Activated T-helper 1 cell treated with Interleukin-2 at 50 U/mL for 16 hours (primary cell): ENCODE data around the gene HIBCH.
"Not testable (repeated sequence)": the region's sequence is repeated elsewhere in the genome, so short reads cannot be mapped to it uniquely, and the experiment has no call there.

ENCODE experiments used
- DNase-seq: peaks from one replicate; pipeline ENCODE4 v3.0.0-alpha.2; 2020; ENCODE audit warnings: low read depth

The HIBCH gene

DNA sequence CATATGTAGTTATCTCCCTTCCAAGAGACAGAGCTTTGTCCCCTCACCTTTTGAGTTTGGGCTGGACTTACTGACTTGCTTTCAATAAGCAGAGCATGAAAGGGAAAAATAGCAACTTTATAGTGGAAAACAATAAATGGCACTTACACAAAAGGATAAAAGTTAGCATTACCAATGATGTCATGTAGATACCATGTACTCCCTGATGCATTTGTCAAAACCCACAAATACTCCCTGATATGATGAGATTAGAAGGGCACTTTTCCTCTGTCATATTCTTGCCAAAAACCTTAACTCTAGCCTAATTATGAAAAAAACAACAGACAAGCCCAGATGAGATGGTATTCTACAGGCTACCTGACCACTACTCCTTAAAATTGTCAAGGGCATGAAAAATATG, 16.0 kb downstream of the HIBCH start:
- no peak for DNase-seq

DNA sequence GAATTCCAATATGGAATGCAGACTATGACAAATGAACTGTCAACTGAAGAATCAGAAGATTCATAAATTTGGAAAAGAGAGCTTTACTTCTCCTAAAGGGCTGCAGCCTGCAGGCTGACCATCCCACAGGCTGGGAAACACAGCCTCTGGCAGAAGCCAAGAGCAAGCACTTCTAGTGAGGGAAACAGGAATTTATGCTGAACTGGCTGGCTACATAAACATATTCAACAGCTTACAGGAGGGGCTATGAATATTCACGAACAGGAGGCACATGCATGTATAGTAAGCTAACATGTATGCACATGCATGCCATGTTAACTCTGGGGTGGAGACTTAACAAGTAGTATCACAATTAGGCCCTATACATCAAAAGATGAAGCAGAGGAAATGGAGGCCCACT, 17.6 kb downstream of the HIBCH start:
- DNase-seq, result no peak

DNA sequence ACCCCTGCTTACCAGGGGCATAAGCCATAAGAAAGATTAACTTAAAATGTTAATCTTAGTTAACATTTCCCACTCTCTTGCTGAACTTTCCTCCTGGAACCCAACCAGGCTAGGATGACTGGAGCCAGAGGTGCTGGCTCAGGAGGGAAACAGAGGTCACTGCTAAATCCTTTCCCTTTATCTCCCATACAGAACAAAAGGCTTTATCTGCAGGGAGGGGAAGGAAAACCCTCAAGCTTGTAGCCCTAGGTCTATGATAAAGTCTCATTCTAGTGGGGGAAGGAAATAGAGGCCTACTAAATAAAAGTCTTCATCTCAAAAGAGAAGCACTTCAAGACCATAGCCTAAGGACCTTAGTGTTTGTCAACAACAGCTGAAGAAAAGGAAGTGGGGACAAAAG, 18.6 kb downstream of the HIBCH start:
- no peak for DNase-seq

DNA sequence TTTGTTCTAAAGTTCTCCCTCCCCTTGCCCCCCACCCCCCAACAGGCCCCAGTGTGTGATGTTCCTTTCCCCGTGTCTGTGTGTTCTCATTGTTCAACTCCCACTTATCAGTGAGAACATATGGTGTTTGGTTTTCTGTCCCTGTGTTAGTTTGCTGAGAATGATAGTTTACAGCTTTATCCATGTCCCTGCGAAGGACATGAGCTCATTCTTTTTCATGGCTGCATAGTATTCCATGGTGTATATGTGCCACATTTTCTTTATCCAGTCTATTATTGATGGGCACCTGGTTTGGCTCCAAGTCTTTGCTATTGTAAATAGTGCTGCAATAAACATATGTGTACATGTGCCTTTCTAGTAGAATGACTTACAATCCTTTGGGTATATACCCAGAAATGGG, 21.7 kb downstream of the HIBCH start:
- DNase-seq, result not testable (repeated sequence)

DNA sequence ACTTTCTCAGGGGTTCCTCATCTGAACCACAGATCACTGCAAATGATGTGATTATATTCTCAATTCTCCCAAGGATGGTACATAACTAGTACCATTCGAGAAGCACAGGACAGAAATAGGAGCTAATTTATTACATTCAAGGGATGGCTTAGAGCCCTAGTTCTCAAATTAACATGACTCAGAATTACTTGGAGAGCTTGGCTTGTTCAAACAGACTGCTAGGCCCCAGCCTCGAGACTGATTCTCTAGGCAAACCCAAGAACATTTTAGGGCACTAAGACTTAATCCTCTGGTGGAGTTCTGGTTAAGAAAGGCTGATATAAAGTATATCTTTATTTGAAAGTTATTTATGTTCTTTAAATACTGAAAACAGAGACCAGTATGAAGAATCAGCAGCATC, 35.8 kb downstream of the HIBCH start:
- DNase-seq, result no peak

DNA sequence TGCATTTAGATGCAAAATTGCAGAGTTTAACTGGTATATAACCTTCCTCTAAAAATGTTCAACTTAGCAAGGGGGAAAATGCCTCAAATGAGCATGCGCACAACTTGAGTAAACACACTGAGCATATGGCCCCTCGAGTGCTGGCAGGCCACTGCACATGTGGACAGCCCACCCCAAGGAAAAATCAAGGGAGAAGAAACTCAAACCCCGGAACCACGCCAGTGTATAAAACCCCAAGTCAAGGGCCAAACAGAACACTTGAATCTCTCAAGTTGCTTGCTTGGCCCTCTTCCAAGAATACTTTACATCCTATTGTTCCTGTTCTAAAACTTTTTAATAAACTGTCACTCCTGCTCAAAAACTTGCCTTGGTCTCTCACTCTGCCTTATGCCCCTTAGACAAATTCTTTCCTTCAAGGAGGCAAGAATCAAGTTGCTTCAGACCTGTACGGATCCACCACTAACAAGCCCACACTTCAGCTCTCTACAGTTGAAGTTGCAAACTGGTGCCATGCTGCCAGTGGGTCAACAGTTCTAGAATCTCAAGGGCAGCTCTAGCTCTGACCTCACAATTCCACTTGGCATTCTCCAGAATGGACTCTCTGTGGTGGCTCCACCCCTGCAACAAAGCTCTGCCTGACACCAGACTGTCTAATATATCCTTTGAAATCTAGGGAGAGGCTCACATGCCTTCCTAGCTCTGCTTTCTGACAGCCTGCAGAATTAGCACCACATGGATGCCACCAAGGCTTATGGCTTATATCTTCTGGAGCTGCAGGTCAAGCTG, 38.9 kb downstream of the HIBCH start:
- no peak for DNase-seq

DNA sequence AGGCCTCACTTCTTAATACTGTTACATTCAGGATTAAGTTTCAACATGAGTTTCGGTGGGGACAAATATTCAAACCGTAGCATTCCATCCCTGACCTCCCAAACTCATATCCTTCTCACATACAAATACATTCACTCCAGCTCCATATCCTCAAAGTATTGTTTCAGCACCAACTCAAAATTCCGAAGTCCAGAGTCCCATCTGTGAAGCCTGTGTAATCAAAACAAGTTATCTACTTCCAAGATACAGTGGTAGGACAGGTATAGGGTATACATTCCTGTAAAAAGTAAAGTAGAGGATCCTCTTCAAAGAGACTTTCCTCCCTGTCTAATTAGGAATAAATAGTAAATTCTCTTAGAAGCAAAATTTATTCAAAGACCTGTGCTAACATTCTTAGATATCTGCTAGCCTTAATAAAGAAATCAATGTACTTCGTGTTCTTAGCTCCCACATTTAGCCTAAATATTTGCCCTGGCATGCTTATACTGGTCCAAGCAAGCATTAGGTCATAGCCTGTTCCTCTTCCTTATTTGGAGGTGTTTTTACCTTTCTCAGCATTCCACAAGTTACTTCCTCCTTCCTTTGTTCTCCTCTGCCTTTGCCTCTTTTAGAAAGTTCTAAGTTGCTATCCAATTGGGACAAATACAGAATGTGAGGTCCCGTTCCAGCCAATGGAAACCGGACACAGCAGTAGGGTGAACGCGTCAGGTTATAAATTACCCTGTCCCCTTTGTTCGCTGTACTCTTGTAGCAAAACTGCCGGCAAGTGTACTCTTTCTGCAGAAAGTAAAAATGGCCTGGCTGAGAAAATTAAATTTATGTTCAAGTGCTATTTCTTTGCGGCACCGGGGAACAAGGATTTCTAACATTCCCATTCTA, 40.1 kb downstream of the HIBCH start:
- not testable (repeated sequence) for DNase-seq

DNA sequence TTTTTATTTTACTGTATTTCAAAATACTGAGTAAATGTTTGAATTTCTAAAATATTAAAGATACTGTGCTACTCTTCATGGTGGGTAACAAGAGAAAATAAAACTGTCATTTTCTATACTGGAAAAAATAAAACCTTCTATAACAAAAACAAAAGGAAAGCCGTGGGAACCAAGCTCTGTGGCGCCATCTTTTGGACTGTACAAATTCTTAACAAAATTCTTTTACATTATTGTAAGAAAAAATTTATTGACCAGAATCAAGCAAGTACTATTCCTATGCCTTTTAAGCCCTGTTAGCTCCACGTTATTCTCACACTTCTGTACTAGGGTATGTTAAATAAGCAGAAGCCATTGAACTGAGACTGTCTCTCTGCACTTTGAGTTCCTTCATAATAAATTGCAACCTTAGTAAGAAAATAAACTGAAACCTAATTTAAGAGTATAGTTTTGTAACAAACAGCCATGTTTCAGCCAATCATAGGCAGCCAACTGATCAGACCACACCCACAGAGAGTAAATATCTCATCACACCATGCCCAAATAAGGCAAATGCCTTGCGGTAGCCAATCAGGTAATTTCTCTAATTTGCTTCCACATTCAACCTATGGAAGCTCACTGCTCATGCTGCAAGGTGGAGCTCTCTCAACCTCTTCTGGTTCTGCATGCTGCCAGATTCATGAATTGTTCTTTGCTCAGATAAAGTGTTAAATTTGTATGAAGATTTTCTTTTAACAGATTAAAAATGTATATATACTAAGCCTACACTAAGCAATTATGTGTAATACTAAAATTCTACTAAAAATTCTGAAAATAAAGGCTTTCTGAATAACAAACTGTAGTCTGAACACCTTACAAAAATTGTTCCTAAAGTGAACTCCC, 42.2 kb downstream of the HIBCH start:
- no peak for DNase-seq

DNA sequence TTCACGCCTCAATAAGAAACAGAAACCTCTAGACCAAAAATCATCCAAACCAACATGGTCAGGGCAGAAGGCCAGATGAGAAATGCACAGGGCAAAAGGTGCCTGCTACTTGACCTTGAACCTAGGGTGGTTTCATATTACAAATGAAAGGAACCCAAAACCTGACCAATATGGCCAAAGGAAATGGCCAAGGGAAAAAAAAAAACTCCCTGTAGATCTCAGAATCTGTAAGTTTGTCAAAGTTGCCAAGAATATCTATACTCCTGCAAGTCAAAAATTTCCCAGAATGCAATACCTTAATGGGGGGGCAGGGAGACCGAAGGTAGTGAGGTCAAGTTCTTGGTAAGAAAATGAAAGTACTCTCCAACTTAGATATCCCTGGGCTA, 47.2 kb downstream of the HIBCH start:
- no peak for DNase-seq

DNA sequence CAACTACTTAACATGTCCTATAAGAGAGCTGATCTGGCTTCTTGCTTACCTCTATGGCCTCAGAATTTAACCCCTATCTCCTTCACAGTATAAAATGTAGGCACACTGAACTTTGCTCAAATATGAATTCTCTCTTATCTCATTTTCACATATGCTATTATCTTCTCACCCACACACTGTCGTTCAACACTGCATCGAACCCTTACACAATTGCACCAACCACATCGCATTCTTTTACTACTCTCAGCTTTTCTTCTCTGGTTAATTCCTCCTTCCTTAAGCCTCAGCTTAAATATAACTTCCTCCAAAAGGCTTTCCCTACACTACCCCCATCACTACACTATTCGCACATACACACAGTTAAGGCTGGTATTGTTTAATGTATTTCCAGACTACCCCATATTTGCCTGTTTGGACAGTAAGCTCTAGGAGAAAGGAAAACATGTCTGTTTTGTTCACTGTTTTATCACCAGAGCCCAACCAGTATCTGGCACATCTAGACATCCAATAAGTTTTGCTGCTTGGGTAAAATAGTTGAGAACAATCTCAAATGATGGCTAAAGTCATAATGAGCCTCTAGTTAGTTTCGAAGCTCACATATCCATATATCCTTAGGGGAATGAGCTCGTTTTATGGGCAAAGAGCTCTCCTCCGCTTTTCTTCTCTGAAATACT, 47.7 kb downstream of the HIBCH start:
- no peak for DNase-seq

DNA sequence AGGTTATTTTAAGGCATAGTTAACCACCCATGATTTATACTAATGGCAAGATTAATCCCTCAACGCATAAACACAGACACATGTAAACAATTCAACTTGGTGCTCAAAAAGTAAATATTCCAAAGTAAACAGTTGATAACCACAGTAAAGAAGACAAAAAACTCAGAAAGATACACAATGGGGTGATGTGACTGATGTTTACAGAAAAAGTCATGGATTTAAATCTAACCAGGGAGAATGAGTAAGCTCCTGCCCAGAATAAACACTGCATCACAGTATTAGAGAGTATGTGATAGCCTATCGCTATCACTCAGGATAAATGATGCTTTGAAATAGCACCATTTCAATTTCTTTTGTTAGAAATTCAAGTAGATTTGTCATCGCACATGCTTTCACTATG, 49.3 kb downstream of the HIBCH start:
- no peak for DNase-seq

DNA sequence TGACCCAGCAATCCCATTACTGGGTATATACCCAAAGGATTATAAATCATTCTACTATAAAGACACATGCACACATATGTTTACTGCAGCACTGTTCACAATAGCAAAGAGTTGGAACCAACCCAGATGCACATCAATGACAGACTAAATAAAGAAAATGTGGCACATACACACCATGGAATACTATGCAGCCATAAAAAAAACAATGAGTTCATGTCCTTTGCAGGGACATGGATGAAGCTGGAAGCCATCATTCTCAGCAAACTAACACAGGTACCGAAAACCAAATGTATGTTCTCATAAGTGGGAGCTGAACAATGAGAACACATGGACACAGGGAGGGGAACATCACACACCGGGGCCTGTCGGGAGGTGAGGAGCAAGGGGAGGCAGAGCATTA, 49.9 kb downstream of the HIBCH start:
- not testable (repeated sequence) for DNase-seq

DNA sequence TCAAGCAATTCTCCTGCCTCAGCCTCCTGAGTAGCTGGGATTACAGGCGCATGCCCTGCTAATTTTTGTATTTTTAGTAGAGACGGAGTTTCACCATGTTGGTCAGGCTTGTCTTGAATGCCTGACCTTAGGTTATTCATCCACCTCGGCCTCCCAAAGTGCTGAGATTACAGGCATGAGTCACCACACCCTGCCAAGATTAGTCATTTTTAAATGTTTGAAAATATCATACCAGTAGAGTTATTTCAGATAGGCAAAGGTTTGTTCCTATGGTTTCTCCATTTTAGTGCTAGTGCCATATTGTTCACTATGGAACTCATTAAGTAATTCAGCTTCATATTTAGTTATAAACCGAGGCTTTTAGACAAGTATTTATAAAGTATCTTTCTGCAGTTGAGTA, 52.3 kb downstream of the HIBCH start:
- DNase-seq, result no peak

DNA sequence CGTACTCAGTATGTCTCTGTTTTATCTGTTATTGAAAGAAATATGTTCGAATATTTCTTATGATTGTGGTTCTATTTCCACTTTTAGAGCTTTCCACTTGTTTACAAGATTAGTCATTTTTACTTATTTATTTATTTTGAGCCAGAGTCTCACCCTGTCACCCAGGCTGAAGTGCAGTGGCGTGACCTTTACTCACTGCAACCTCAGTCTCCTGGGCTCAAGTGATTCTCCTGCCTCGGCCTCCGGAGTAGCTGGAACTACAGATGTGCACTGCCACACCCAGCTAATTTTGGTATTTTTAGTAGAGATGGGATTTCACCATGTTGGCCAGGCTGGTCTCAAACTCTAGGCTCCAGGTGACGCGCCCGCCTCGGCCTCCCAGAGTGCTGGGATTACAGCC, 53.3 kb downstream of the HIBCH start:
- DNase-seq, result no peak

DNA sequence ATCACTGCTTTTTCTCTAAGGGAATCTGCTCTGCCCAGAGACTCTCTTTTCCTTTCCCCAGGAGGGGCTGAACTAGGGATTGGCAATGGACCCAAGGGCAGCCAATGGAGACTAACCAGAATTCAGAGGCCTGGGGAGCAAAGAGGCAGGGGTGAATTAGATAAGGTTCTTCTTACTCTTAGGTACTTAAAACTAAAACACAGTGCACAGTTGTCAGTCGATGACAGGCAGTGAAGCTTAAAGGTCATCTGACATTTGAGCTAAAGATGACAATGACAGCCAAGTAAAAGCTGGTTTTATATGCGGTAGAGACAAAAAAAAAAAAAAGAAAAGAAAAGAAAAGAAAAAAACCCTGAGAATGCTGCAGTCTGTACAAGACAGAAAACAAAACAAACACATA, 57.8 kb downstream of the HIBCH start:
- DNase-seq, result no peak

DNA sequence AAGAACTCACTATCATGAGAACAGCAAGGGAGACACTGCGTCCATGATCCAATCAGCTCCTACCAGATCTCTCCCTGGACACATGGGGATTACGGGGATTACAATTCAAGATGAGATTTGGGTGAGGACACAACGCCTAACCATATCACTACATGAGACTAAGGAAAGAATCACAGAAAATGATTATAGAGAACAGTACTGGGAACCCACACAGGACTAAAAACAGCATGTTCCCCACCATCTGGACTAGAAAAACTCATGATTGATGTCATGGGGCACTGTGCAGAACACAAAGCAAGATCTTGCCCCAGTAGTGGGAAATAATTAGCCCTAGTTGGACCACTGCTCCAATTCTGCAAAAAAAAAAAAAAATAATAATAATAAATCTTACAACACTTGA, 63.5 kb downstream of the HIBCH start:
- DNase-seq, result no peak

DNA sequence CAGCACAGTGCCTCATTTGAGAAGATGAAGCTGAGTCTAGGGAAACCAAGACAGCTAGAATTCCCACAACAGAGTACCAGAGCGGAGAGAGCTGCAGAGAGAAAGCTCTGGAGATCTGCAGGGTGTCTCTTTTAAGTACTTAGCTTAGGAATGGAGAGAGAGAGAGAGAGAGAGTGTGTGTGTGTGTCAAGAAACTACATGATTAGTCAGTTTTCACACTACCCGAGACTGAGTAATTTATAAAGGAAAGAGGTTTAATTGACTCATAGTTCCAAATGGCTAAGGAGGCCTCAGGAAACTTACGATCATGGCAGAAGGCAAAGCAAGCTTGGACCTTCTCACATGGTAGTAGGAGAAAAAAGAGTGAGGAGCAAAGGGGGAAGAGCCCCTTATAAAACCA, 64.0 kb downstream of the HIBCH start:
- DNase-seq, result no peak

DNA sequence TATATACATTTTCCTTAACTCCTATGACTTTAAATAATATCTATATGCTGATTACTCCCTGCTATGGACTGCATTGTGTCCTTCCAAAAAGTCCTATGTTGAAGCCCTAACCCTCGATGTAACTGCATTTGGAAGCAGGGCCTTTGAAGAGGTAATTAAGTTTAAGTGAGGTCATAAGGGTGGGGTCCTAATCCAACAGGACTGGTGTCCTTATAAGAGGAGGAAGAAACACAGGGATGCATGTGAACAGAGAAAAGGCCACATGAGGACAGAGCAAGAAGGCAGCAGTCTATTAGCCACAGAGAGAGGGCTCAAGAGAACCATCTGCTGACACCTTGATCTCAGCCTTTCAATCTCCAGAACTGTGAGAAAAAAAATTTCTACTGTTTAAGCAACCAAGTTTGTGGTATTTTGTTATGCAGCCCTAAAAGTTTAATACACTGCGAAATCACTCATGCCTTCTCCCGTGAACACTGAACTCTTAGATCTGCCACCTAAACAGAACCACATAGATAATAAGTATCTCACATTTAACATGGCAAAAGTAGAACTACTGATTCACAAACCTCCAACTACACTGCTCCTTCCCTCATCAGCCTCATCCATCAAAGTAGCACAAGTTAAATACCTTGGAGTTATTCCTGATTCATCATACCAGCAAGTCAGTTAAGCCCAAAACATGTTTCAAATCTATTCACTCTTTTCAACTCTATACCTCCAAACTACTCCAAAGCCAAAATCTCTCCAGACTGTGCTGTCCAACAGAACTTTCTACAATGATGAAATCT, 65.4 kb downstream of the HIBCH start:
- DNase-seq, result no peak

DNA sequence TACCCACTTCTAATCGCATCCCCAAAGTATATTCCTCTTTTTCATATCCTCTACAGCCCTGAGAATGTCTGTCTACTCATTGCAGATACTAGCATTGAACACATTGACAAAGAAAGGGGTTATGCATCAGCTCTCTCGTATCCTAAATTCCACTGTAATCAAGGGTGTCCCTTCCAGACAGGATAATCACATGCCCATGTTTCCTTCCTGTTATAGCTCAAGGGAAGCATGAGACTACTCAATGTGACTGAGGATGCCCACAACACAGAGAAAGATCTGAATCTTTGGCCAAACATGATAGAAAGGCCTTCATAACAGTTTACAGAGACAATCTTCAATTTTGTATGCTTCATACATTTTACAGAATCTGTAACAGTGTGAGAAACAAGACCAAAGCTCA, 69.2 kb downstream of the HIBCH start:
- DNase-seq, result no peak

DNA sequence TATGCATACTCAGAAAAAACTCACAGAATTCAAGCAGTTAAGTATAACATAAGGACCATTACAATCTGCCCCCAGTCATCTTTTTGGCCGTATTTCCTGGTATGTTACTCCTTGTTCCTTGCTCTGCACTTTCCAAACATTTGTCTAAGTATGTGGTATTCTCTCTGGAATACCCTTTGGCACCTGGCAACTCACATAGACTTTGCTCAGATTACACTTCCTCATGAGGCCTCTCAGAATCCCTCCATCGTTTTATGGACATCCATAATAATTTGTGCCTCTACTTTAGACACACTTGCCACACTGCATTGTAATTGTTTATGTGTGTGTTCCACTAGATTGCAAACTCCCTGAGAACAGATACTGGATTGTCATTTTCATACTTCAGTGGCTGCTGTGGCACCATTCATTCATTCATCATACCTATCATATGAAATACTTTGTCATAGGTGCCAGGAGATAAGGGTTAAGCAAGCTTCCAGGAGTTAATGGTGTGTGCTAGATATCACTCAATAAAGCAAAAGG, 84.0 kb downstream of the HIBCH start:
- DNase-seq, result no peak

DNA sequence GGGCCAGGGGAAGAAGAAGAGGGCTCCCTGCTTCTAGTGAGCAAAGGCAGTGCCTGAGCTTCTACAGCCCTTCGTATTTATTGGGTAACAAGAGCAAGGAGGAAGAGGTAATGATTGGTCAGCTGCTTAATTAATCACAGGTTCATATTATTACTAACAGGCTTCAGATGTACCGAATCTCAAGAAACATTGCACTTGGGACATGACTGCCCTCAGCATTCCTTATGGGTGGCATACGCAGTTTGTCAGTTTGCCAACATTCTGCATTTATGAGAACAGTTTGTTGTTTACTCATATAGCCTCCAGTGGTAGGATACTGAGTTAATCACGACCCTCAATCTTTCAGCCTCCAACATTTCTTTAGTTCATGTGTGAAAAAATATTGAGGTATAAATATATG, 84.5 kb downstream of the HIBCH start:
- no peak for DNase-seq
